Hepatocyte (in vitro differentiated cells): ENCODE measurements around the gene SPSB1. TPM values are rescaled to one million over a fixed set of nuclear protein-coding genes. Genes with fewer than 3 reads are reported as not detected.

Experiments
- DNase-seq: peaks from one replicate; pipeline ENCODE4 v3.0.0-alpha.2; 2016; ENCODE audit warnings: low spot score
- H2AFZ ChIP-seq: fragments of 200-600 bp; sonication (generic); 2 replicates; pipeline ENCODE4 v1.6.0; 2016; ENCODE audit warnings: antibody characterized with exemption, mild to moderate bottlenecking
- H3K27ac ChIP-seq: fragments of 200-600 bp; sonication (generic); 2 replicates; pipeline ENCODE4 v1.5.1; 2016; ENCODE audit warnings: mild to moderate bottlenecking
- H3K27me3 ChIP-seq: fragments of 200-600 bp; sonication (generic); 2 replicates; pipeline ENCODE4 v1.6.1; 2016
- H3K36me3 ChIP-seq: fragments of 200-600 bp; sonication (generic); replicated peaks from 2 replicates; pipeline ENCODE4 v1.5.1; 2016; ENCODE audit warnings: low read depth; ENCODE audit not compliant: insufficient read depth
- H3K4me1 ChIP-seq: fragments of 200-600 bp; sonication (generic); 2 replicates; pipeline ENCODE4 v1.5.1; 2016; ENCODE audit warnings: mild to moderate bottlenecking, moderate library complexity; ENCODE audit not compliant: insufficient read depth
- H3K4me2 ChIP-seq: fragments of 200-600 bp; sonication (generic); 2 replicates; pipeline ENCODE4 v1.6.0; 2016
- H3K4me3 ChIP-seq: fragments of 200-600 bp; sonication (generic); 2 replicates; pipeline ENCODE4 v1.5.1; 2016; ENCODE audit warnings: mild to moderate bottlenecking
- H3K79me2 ChIP-seq: fragments of 200-600 bp; sonication (generic); 2 replicates; pipeline ENCODE4 v1.6.0; 2017; ENCODE audit warnings: mild to moderate bottlenecking
- H3K9me2 ChIP-seq: fragments of 200-600 bp; sonication (generic); replicated peaks from 2 replicates; pipeline ENCODE4 v1.6.0; 2017; ENCODE audit warnings: mild to moderate bottlenecking; ENCODE audit not compliant: insufficient read depth
- H3K9me3 ChIP-seq: fragments of 200-600 bp; sonication (generic); 2 replicates; pipeline ENCODE4 v1.5.1; 2016; ENCODE audit warnings: low read depth, mild to moderate bottlenecking
- H4K20me1 ChIP-seq: fragments of 200-600 bp; sonication (generic); 2 replicates; pipeline ENCODE4 v1.6.0; 2016; ENCODE audit warnings: mild to moderate bottlenecking; ENCODE audit not compliant: insufficient read depth, poor library complexity, severe bottlenecking
- CTCF ChIP-seq: fragments of 200-600 bp; sonication (generic); IDR thresholded peaks from 2 replicates; pipeline ENCODE4 v1.5.1; 2016; ENCODE audit warnings: antibody characterized with exemption, mild to moderate bottlenecking; ENCODE audit not compliant: poor library complexity
- EZH2 ChIP-seq: fragments of 200-600 bp; sonication (generic); IDR thresholded peaks from 2 replicates; pipeline ENCODE4 v1.6.1; 2016; ENCODE audit warnings: antibody characterized with exemption, mild to moderate bottlenecking, borderline replicate concordance
- EZH2phosphoT487 ChIP-seq: fragments of 200-600 bp; sonication (generic); IDR thresholded peaks from one replicate; pipeline ENCODE4 v1.6.1; 2018; ENCODE audit warnings: antibody characterized with exemption, mild to moderate bottlenecking, low read depth, moderate library complexity; ENCODE audit not compliant: unreplicated experiment, severe bottlenecking
- WGBS: methylation state at CpG from one replicate; pipeline ENCODE4 v1.1.6; 2016; ENCODE audit warnings: low lambda C conversion rate; ENCODE audit errors: missing lambda C conversion rate; 5-methylcytosine and 5-hydroxymethylcytosine counted together
- polyA plus RNA-seq: library from polyadenylated mRNA; unstranded; fragments of >200 nt; fragmentation: Nextera tagmentation; extraction: Ambion mirVana; gene quantifications from 2 replicates; pipeline ENCODE4 v1.2.1, GENCODE V29; 2016
- total RNA-seq: library from RNA; depleted of rRNA; stranded (reverse); fragments of >200 nt; gene quantifications from 2 replicates; pipeline ENCODE4 v1.2.3, GENCODE V29; 2014

The SPSB1 gene
- total and polyA plus RNA-seq, 2 experiments from 2014 or later = 61.3 to 102 TPM

DNA sequence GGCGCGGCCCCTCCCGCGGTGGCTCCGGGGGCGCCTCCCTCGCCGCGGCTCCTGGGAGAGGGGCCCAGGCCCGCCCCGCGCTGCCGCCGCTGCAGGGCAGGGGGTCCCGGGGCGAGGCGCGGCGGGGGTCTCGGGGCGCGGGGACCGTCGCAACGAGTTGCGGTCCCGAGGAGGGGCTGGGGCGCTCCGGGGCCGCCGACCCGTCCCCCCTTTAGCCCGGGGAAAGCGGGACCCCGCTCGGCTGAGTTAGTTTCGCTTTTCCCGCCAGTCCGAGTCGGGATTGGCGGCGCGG is 493 bp downstream of the SPSB1 start:
- Histone ChIP-seq H3K4me1 (peaks cover 37% of the 10 kb centered on the region), H3K4me2 (peak overlapping the region; percentile 82), H3K27me3 (no peaks in the 10 kb centered on the region), H2AFZ (no peak overlapping the region), H3K79me2 (peaks cover 49% of the 10 kb centered on the region), H3K27ac (peak overlapping the region; percentile 89), H4K20me1 (peaks cover 41% of the 10 kb centered on the region), H3K9me3 (no peaks in the 10 kb centered on the region), H3K9me2 (no peaks in the 10 kb centered on the region), H3K36me3 (no peaks in the 10 kb centered on the region), H3K4me3 (peak overlapping the region; percentile 98)
- WGBS = no CpG with 5 or more reads among the region's 43 CpGs
- TF ChIP-seq EZH2phosphoT487 (no peak), CTCF (no peak), EZH2 (no peak)
- no peak for DNase-seq

DNA sequence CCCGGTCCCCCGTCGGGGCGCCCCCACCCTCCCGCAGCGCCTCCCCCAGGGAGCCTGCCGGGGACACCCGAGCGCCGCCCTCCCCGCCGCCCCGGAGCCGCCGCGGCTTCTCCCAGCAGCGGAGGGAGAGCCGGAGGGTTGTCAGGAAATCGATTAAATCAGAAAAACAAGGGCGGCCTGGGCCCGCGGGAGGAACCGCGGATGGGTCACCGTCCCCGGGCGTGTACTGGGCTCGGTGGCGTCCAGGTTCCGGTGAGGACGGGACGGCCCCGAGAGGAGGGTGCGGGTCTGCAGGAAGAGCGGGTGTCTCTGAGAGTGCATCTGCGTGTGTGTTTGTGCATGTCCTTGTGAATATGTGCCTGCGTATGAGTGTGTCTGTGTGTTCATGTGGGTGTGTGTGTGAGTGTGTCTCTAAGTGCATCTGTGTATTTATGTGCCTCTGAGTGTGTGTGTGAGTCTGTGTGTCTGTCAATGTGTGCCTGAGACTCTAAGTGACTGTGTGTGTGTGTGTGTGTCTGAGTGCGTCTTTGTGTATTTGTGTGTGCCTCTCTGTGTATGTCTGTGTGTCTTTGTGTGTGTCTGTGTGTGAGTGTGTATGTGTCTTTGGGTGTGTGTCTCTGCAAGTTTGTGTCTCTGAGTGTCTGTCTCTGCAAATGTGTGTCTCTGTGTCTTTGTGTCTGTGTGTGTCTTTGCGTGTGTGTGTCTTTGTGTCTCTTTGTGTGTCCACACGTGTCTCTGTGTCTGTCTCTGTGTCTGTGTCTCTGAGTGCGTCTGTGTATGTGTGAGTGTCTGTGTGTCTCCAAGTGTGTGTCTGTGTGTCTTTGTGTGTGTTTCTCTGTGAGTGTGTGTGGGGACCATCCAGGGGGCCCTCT is 1.1 kb downstream of the SPSB1 start:
- DNase-seq = peak; percentile 60
- H3K79me2 ChIP-seq = peaks cover 55% of the 10 kb centered on the region
- H2AFZ ChIP-seq = peak overlapping the region; percentile 60

GRCh38 chr1:9294405-9294773 is 1.7 kb downstream of the SPSB1 start:
- 50% methylated on average over 6 of the region's 6 CpGs for WGBS
- Histone ChIP-seq H3K9me3 (no peaks in the 10 kb centered on the region), H3K4me1 (peaks cover 37% of the 10 kb centered on the region), H3K9me2 (no peaks in the 10 kb centered on the region), H3K4me3 (peak overlapping the region; percentile 98), H2AFZ (no peak overlapping the region), H3K27me3 (no peaks in the 10 kb centered on the region), H4K20me1 (peaks cover 41% of the 10 kb centered on the region), H3K36me3 (no peaks in the 10 kb centered on the region), H3K4me2 (peak overlapping the region; percentile 82), H3K27ac (peak overlapping the region; percentile 89), H3K79me2 (peaks cover 61% of the 10 kb centered on the region)
- peak; percentile 48 for DNase-seq
- TF ChIP-seq EZH2phosphoT487 = no peak
- no peak for TF ChIP-seq CTCF
- no peak for TF ChIP-seq EZH2

More for the DNA sequence above, 1.1 kb downstream of the SPSB1 start:
- H3K4me3 ChIP-seq = peak overlapping the region; percentile 98
- H4K20me1 ChIP-seq = peaks cover 41% of the 10 kb centered on the region
- peak overlapping the region; percentile 89 for H3K27ac ChIP-seq
- H3K9me2 ChIP-seq = no peaks in the 10 kb centered on the region
- peaks cover 37% of the 10 kb centered on the region for H3K4me1 ChIP-seq
- peak overlapping the region; percentile 82 for H3K4me2 ChIP-seq
- no peak for TF ChIP-seq EZH2
- no peak for TF ChIP-seq CTCF
- TF ChIP-seq EZH2phosphoT487 = no peak
- no peaks in the 10 kb centered on the region for H3K27me3 ChIP-seq
- H3K9me3 ChIP-seq = no peaks in the 10 kb centered on the region
- no peaks in the 10 kb centered on the region for H3K36me3 ChIP-seq
- WGBS = 6% methylated on average over 29 of the region's 41 CpGs
